Suprapubic skin (tissue), 4 donors: ENCODE results near the gene DTNBP1.
"Not testable (repeated sequence)": the region's sequence is repeated elsewhere in the genome, so short reads cannot be mapped to it uniquely, and the experiment has no call there.

Experiments used
- EP300 ChIP-seq: sonication (generic); formaldehyde crosslinking; IDR thresholded peaks from one replicate; pipeline ENCODE4 v1.6.1; 2017; ENCODE audit warnings: antibody characterized with exemption
- POLR2A ChIP-seq, 2 donors: fragments of 450-650 bp; IDR thresholded peaks; one replicate each; pipeline ENCODE4 v1.6.1; 2017; ENCODE audit warnings: antibody characterized with exemption in 2 of 2, mild to moderate bottlenecking in 2 of 2, moderate library complexity in 2 of 2
- POLR2AphosphoS5 ChIP-seq, 3 donors: sonication (generic); formaldehyde crosslinking; IDR thresholded peaks; one replicate each; pipeline ENCODE4 v1.6.1; 2017; ENCODE audit warnings: antibody characterized with exemption in 3 of 3
- TF ChIP-seq, protein P1 (sequence below), 2 donors: fragments of 200-600 bp in 1 of 2; fragments of 450-650 bp in 1 of 2; sonication (generic) in 1 of 2; IDR thresholded peaks; one replicate each; pipeline ENCODE4 v1.5.1; 2016 to 2019; ENCODE audit warnings: antibody characterized with exemption in 2 of 2, mild to moderate bottlenecking in 1 of 2, moderate library complexity in 1 of 2

GRCh38 chr6:15650004-15650559 is 12.7 kb downstream of the DTNBP1 start:
- TF ChIP-seq, protein P1, sequence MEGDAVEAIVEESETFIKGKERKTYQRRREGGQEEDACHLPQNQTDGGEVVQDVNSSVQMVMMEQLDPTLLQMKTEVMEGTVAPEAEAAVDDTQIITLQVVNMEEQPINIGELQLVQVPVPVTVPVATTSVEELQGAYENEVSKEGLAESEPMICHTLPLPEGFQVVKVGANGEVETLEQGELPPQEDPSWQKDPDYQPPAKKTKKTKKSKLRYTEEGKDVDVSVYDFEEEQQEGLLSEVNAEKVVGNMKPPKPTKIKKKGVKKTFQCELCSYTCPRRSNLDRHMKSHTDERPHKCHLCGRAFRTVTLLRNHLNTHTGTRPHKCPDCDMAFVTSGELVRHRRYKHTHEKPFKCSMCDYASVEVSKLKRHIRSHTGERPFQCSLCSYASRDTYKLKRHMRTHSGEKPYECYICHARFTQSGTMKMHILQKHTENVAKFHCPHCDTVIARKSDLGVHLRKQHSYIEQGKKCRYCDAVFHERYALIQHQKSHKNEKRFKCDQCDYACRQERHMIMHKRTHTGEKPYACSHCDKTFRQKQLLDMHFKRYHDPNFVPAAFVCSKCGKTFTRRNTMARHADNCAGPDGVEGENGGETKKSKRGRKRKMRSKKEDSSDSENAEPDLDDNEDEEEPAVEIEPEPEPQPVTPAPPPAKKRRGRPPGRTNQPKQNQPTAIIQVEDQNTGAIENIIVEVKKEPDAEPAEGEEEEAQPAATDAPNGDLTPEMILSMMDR (IDR thresholded peaks at IDR 0.05) = not testable (repeated sequence)
- not testable (repeated sequence) for TF ChIP-seq POLR2A (IDR thresholded peaks at IDR 0.05); POLR2AphosphoS5 (IDR thresholded peaks at IDR 0.05); EP300
